Ectodermal cell (in vitro differentiated cells): Measurements from ENCODE around the gene BAZ2B.
"Not testable (repeated sequence)": the region's sequence is repeated elsewhere in the genome, so short reads cannot be mapped to it uniquely, and the experiment has no call there.

Experiments
- H3K27ac ChIP-seq: 2 replicates; pipeline ENCODE4 v1.7.0; 2013; ENCODE audit warnings: mild to moderate bottlenecking, low read depth, low read length; ENCODE audit not compliant: insufficient read depth, poor library complexity, severe bottlenecking
- H3K27me3 ChIP-seq: 2 replicates; pipeline ENCODE4 v1.7.0; 2013; ENCODE audit warnings: mild to moderate bottlenecking, low read length; ENCODE audit not compliant: insufficient read depth, control insufficient read depth, poor library complexity, severe bottlenecking
- H3K36me3 ChIP-seq: one replicate; pipeline ENCODE4 v1.7.0; 2013; ENCODE audit warnings: low read length; ENCODE audit not compliant: control insufficient read depth, insufficient read depth
- H3K4me1 ChIP-seq: one replicate; pipeline ENCODE4 v1.7.0; 2013; ENCODE audit warnings: low read length; ENCODE audit not compliant: control insufficient read depth, insufficient read depth
- H3K4me3 ChIP-seq: 2 replicates; pipeline ENCODE4 v1.7.0; 2013; ENCODE audit warnings: low read depth, low read length, control low read depth; ENCODE audit not compliant: insufficient read depth
- H3K9me3 ChIP-seq: 2 replicates; pipeline ENCODE4 v1.7.0; 2013; ENCODE audit warnings: mild to moderate bottlenecking, low read length, moderate library complexity; ENCODE audit not compliant: control insufficient read depth
- WGBS, 2 experiments: methylation state at CpG; one replicate each; pipeline ENCODE4 v1.1.7; 2013; ENCODE audit warnings: missing lambda C conversion rate in 2 of 2; 5-methylcytosine and 5-hydroxymethylcytosine counted together

The BAZ2B gene

GRCh38 chr2:159639712-159640111, 23.4 kb upstream of the BAZ2B start:
- no peak overlapping the region for H3K4me3 ChIP-seq
- no peaks in the 10 kb centered on the region for H3K36me3 ChIP-seq
- no peaks in the 10 kb centered on the region for H3K4me1 ChIP-seq
- H3K9me3 ChIP-seq, result no peaks in the 10 kb centered on the region
- H3K27me3 ChIP-seq, result no peaks in the 10 kb centered on the region
- no peak overlapping the region for H3K27ac ChIP-seq

GRCh38 chr2:159639071-159639470, 22.7 kb upstream of the BAZ2B start:
- Histone ChIP-seq H3K4me1 (no peaks in the 10 kb centered on the region), H3K9me3 (no peaks in the 10 kb centered on the region), H3K27ac (no peak overlapping the region), H3K36me3 (no peaks in the 10 kb centered on the region), H3K4me3 (no peak overlapping the region), H3K27me3 (no peaks in the 10 kb centered on the region)
- WGBS, 2 experiments, result 91 to 100% methylated on average over 1 of the region's 1 CpG

- WGBS, 2 experiments, result 81 to 88% methylated on average over 4 of the region's 4 CpGs
Measured at GRCh38 chr2:159637988-159638501, 21.7 kb upstream of the BAZ2B start.

GRCh38 chr2:159637240-159637639, 20.9 kb upstream of the BAZ2B start:
- Histone ChIP-seq H3K27ac (no peak overlapping the region), H3K9me3 (no peaks in the 10 kb centered on the region), H3K4me3 (no peak overlapping the region), H3K4me1 (no peaks in the 10 kb centered on the region), H3K36me3 (no peaks in the 10 kb centered on the region), H3K27me3 (no peaks in the 10 kb centered on the region)
- 93 to 98% methylated on average over 3 of the region's 3 CpGs for WGBS, 2 experiments

More at GRCh38 chr2:159637988-159638501, 21.7 kb upstream of the BAZ2B start:
- Histone ChIP-seq H3K4me3 (no peak overlapping the region), H3K27me3 (no peaks in the 10 kb centered on the region), H3K9me3 (no peaks in the 10 kb centered on the region), H3K27ac (no peak overlapping the region), H3K4me1 (no peaks in the 10 kb centered on the region), H3K36me3 (no peaks in the 10 kb centered on the region)

GRCh38 chr2:159635006-159635789, 18.9 kb upstream of the BAZ2B start:
- Histone ChIP-seq H3K9me3 (no peaks in the 10 kb centered on the region), H3K4me1 (no peaks in the 10 kb centered on the region), H3K27ac (no peak overlapping the region), H3K36me3 (no peaks in the 10 kb centered on the region), H3K4me3 (no peak overlapping the region), H3K27me3 (no peaks in the 10 kb centered on the region)
- 60 to 71% methylated on average over 4 of the region's 4 CpGs for WGBS, 2 experiments

GRCh38 chr2:159633219-159633618, 16.9 kb upstream of the BAZ2B start:
- H3K9me3 ChIP-seq, result no peaks in the 10 kb centered on the region
- H3K36me3 ChIP-seq, result no peaks in the 10 kb centered on the region
- no peaks in the 10 kb centered on the region for H3K4me1 ChIP-seq
- H3K4me3 ChIP-seq, result no peak overlapping the region
- H3K27me3 ChIP-seq, result no peaks in the 10 kb centered on the region
- WGBS, 2 experiments, result 86 to 100% methylated on average over 2 of the region's 2 CpGs
- H3K27ac ChIP-seq, result no peak overlapping the region

GRCh38 chr2:159625628-159626027, 9.3 kb upstream of the BAZ2B start:
- not testable (repeated sequence) for H3K9me3 ChIP-seq, H3K27me3 ChIP-seq, H3K4me3 ChIP-seq, H3K36me3 ChIP-seq, H3K27ac ChIP-seq, H3K4me1 ChIP-seq
- 85 to 90% methylated on average over 2 of the region's 2 CpGs for WGBS, 2 experiments

GRCh38 chr2:159623436-159623835, 7.1 kb upstream of the BAZ2B start:
- 92 to 100% methylated on average over 1 of the region's 1 CpG for WGBS, 2 experiments
- H3K36me3 ChIP-seq, result no peaks in the 10 kb centered on the region
- H3K4me1 ChIP-seq, result no peaks in the 10 kb centered on the region
- no peak overlapping the region for H3K27ac ChIP-seq
- no peak overlapping the region for H3K4me3 ChIP-seq
- no peaks in the 10 kb centered on the region for H3K9me3 ChIP-seq
- H3K27me3 ChIP-seq, result no peaks in the 10 kb centered on the region

GRCh38 chr2:159622966-159623365, 6.6 kb upstream of the BAZ2B start:
- WGBS, 2 experiments, result 85 to 87% methylated on average over 2 of the region's 2 CpGs
- H3K27ac ChIP-seq, result no peak overlapping the region
- H3K27me3 ChIP-seq, result no peaks in the 10 kb centered on the region
- H3K4me1 ChIP-seq, result no peaks in the 10 kb centered on the region
- no peak overlapping the region for H3K4me3 ChIP-seq
- no peaks in the 10 kb centered on the region for H3K36me3 ChIP-seq
- no peaks in the 10 kb centered on the region for H3K9me3 ChIP-seq

GRCh38 chr2:159620796-159621195, 4.4 kb upstream of the BAZ2B start:
- Histone ChIP-seq H3K4me1 (no peaks in the 10 kb centered on the region), H3K36me3 (no peaks in the 10 kb centered on the region), H3K9me3 (no peaks in the 10 kb centered on the region), H3K4me3 (no peak overlapping the region), H3K27ac (no peak overlapping the region), H3K27me3 (no peaks in the 10 kb centered on the region)
- 90 to 98% methylated on average over 2 of the region's 2 CpGs for WGBS, 2 experiments
